HG03139 (cell line): Measurements from ENCODE around the gene SH3D19.
A peak's percentile ranks its signal among the peaks of the same experiment; 100 is the strongest.
"Not testable (repeated sequence)": the region's sequence is repeated elsewhere in the genome, so short reads cannot be mapped to it uniquely, and the experiment has no call there.

Experiments used
- ATAC-seq: cut with Tn5 transposase; IDR thresholded peaks from one replicate; pipeline ENCODE4 v1.9.1; 2021; ENCODE audit not compliant: unreplicated experiment

Gene SH3D19

DNA sequence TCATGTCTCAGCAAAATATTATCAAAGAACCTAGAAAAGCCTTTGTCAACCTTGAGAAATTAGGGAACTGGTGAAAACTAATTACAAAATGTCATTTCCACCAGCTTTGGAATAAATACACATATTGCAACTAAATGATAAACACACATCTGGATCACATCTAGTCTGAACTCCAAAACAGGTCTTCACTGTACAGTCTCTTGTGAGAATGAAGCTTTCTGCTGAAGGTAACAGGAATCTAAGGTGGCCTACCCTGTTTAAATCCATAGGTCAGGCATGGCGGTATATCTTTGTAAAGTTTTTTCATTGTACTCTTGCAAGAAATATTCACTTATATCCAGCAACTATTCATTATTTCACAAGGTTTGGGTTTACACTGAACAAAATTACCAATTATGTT lies 1.7 kb downstream of the SH3D19 start:
- ATAC-seq = no peak

DNA sequence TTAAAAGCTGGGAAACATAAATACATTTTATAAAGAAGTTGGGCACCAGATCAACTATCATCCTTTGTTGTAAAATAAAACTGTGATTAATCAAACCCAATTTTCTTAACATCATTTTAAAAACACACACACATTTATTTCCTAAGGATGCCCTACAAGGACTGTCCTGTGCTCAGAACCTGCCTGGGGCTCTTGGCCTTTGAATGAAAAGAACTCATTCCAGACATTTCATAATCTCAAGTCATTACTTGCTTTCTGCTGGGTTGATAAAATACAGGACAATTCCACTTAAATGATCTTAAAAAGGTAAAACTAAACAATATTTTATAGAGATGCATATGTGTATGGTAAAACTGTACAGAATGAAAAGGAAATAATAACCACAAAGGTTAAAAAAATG lies 2.8 kb downstream of the SH3D19 start:
- ATAC-seq = no peak

GRCh38 chr4:151322161-151322560 lies 3.2 kb downstream of the SH3D19 start:
- not testable (repeated sequence) for ATAC-seq

DNA sequence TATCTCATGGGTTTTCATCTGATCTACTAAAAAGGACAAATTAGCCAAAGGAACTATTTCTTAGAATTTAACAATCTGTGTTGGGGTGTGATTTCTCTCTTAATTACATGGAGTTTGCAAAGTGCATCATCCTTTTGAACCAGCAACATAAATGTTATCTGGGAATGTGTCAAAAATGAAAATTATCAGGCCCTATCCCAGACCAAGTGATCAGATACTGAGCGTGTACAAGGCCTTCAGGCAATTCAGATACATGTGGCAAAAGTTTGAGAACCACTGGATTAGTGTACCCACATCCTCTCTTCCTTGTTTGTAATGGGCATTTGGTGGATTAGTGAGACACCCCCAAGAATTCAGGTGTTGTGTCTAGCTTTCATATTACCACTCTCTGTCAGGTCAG lies 3.8 kb downstream of the SH3D19 start:
- no peak for ATAC-seq

- no peak for ATAC-seq
Measured at GRCh38 chr4:151319490-151319889, 5.9 kb downstream of the SH3D19 start.

- ATAC-seq = no peak
Measured at GRCh38 chr4:151318307-151319006, 6.9 kb downstream of the SH3D19 start.

DNA sequence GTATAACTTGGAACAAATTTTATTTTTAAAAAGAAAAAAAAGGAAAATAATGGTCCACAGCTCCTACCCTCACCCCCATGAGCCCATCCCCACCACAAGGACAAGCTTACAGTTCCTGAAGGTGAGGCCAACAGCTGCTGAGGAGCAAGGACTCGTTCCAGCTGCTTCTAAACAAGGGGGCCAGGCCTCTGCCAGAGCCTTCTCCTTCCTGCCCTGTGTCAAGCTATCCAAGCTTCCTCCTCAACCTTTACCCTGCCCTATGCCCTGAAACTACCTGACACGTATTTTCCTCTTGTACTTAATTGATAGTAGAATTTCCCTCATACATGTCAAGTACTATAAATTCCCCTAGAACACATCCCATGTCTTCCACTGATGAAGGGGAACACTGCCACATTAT lies 8.8 kb downstream of the SH3D19 start:
- no peak for ATAC-seq

GRCh38 chr4:151315212-151315886 lies 10.1 kb downstream of the SH3D19 start:
- ATAC-seq = no peak

GRCh38 chr4:151314479-151314878 lies 10.9 kb downstream of the SH3D19 start:
- ATAC-seq = no peak

DNA sequence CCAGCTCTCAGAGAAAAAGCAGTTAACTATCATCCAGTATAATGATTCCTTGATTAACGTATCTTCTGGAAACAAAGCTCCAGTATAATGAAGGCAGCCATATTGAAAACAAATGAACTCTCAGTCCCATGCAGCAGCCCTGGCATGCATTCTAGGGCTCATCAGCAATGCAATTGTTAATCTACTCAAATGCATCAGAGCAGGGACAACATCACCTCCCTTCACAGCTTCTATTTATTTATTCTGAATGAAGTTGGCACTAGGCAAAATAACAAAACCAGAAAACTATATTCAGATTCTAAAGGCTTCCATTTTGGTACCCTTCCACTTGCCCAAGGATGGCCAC lies 11.4 kb downstream of the SH3D19 start:
- ATAC-seq = no peak

- no peak for ATAC-seq
Measured at GRCh38 chr4:151313306-151314009, 11.9 kb downstream of the SH3D19 start.

DNA sequence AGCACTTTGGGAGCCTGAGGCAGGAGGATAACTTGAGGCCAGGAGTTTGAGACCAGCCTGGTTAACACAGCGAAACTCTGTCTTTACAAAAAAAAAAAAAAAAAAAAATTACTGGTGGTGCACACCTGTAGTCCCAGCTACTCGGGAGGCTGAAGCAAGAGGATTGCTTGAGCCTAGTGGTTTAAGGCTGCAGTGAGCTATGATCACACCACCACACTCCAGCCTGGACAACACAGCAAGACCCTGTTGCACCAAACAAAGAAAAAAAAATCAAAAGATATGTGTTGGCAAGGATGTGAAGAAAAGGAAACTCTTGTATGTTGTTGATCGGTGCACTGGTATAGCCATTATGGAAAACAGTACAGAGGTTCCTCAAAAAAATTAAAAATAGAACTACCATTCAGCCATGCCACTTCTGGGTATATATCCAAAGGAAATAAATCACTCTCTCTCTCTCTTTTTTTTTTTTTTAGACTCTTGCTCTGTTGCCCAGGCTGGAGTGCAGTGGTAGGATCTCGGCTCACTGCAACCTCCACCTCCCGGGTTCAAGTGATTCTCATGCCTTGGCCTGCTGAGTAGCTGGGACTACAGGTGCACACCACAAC lies 15.2 kb downstream of the SH3D19 start:
- no peak for ATAC-seq

DNA sequence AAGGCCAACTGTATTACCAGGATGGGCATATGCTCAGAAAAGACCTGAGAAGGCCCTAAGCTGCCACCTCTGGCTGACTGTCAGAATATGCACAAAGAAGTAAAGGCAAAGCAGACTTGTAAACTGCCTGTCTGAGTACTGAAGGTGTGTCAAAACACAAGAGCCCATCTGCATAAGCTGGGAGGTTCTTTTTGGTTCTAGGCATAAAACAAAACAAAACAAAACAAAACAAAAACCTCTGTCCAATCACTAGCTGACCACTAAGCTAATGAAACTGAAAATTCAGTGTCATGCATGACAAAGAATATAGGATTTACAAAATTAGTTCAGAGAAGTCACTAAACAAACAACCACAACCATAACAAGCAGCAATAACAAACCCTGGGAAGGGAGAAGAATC lies 20.6 kb downstream of the SH3D19 start:
- ATAC-seq = peak; percentile 55

GRCh38 chr4:151304226-151304625 lies 21.2 kb downstream of the SH3D19 start:
- no peak for ATAC-seq

- no peak for ATAC-seq
Measured at GRCh38 chr4:151302432-151302831, 23.0 kb downstream of the SH3D19 start.

DNA sequence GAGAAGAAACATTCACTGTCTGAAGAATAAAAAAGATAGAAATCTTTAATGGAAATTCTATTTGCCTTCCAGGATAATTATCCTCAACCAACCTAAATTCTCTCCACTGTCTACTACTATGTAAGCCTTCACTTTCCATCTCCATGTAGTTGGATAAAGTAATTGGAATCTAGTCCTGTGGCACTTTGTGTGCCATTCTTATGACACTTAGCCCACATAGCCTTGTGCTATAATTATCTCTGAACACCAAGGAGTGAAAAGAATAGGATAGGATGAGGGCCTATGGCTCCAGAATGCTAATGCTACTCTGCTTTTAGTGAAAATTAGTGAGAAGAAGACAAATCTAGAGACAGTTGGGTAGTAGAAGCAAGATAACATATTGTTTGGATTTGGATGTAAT lies 28.2 kb downstream of the SH3D19 start:
- no peak for ATAC-seq

GRCh38 chr4:151296227-151296626 lies 29.2 kb downstream of the SH3D19 start:
- no peak for ATAC-seq

GRCh38 chr4:151294833-151295496 lies 30.4 kb downstream of the SH3D19 start:
- no peak for ATAC-seq

- no peak for ATAC-seq
Measured at GRCh38 chr4:151292038-151292437, 33.4 kb downstream of the SH3D19 start.

DNA sequence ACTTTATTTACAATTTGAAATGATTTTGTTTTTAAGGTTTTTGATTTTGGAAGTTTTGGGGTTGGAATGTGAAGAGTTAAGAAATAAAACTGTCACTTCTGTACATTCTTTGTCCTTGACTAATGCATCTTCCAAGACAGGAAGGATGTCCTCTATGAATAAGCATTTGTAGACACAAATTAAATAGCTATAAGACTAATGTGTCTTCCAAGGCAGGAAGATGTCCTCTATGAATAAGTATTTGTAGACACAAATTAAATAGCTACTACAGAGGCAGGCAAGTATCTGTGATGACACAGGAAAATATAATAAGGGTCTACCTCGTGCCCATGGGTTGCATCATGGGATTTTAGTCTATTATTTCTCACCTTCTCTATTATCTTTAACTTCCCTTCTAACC lies 33.9 kb downstream of the SH3D19 start:
- no peak for ATAC-seq

GRCh38 chr4:151287409-151287808 lies 38.0 kb downstream of the SH3D19 start:
- no peak for ATAC-seq
